ENCODE measurements around the gene CHN1. TPM values are rescaled to one million over a fixed set of nuclear protein-coding genes. Genes with fewer than 3 reads are reported as not detected.

Gene CHN1
- polyA plus RNA-seq, 1 of the 3 experiments (the other 2 are of a cell fraction), result 31.6 TPM

DNA sequence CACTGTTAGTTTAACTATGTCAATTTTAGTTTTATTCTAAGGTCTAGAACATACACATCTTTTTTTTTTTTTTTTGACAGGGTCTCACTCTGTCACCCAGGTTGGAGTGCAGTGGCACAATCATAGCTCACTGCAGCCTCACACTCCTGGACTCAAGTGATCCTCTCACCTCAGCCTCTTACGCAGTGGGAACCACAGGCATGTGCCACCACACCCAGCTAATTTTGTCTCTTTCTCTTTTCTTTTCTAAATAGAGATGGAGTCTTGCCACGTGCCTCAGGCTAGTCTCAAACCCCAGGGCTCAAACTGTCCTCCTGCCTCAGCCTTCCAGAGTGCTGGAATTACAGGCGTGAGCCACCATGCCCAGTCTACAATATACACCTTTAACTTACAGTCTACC, 171.4 kb downstream of the CHN1 start:
- H3K79me2 ChIP-seq (ENCODE audit: insufficient read depth), result 0 out of 2 replicates have a peak, but pooled peaks cover 17% of the 10 kb centered on the region
- no peak overlapping the region for H2AFZ ChIP-seq (ENCODE audit: low read depth)
- DNase-seq, result no peak
- H3K4me3 ChIP-seq (ENCODE audit: low read depth in 2 of 2, low read length in 1 of 2), result no peak overlapping the region
- TF ChIP-seq EZH2phosphoT487 (IDR thresholded peaks at IDR 0.05; ENCODE audit: borderline replicate concordance, low read depth) (no peak), SMC3 (IDR thresholded peaks at IDR 0.05; ENCODE audit: low read depth, low read length) (no peak), ZBTB33 (IDR thresholded peaks at IDR 0.05; ENCODE audit: borderline replicate concordance, low read depth) (no peak), TAF1 (IDR thresholded peaks at IDR 0.05; ENCODE audit: borderline replicate concordance, low read depth, low read length) (no peak), FOSL2 (IDR thresholded peaks at IDR 0.05; ENCODE audit: borderline replicate concordance, low read depth) (no peak), TEAD4 (IDR thresholded peaks at IDR 0.05; ENCODE audit: borderline replicate concordance, insufficient read depth) (no peak), RCOR1 (IDR thresholded peaks at IDR 0.05; ENCODE audit: low read length) (no peak), CHD2 (IDR thresholded peaks at IDR 0.05; ENCODE audit: low read length, partially characterized antibody) (no peak), EP300 (IDR thresholded peaks at IDR 0.05; ENCODE audit: borderline replicate concordance in 1 of 2, low read depth in 1 of 2, low read length in 1 of 2) (no peak), MEF2A (IDR thresholded peaks at IDR 0.05; ENCODE audit: borderline replicate concordance, low read depth) (no peak), USF2 (IDR thresholded peaks at IDR 0.05; ENCODE audit: borderline replicate concordance, low read depth, low read length) (no peak), RFX5 (IDR thresholded peaks at IDR 0.05; ENCODE audit: low read length) (no peak), IRF3 (IDR thresholded peaks at IDR 0.05; ENCODE audit: low read depth, low read length) (no peak)
- TF ChIP-seq, protein P1, sequence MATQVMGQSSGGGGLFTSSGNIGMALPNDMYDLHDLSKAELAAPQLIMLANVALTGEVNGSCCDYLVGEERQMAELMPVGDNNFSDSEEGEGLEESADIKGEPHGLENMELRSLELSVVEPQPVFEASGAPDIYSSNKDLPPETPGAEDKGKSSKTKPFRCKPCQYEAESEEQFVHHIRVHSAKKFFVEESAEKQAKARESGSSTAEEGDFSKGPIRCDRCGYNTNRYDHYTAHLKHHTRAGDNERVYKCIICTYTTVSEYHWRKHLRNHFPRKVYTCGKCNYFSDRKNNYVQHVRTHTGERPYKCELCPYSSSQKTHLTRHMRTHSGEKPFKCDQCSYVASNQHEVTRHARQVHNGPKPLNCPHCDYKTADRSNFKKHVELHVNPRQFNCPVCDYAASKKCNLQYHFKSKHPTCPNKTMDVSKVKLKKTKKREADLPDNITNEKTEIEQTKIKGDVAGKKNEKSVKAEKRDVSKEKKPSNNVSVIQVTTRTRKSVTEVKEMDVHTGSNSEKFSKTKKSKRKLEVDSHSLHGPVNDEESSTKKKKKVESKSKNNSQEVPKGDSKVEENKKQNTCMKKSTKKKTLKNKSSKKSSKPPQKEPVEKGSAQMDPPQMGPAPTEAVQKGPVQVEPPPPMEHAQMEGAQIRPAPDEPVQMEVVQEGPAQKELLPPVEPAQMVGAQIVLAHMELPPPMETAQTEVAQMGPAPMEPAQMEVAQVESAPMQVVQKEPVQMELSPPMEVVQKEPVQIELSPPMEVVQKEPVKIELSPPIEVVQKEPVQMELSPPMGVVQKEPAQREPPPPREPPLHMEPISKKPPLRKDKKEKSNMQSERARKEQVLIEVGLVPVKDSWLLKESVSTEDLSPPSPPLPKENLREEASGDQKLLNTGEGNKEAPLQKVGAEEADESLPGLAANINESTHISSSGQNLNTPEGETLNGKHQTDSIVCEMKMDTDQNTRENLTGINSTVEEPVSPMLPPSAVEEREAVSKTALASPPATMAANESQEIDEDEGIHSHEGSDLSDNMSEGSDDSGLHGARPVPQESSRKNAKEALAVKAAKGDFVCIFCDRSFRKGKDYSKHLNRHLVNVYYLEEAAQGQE (IDR thresholded peaks at IDR 0.05; ENCODE audit: low read depth, low read length), result no peak
- H3K36me3 ChIP-seq (replicated peaks in 1 of 2; ENCODE audit: control insufficient read depth in 1 of 2, insufficient read depth in 2 of 2, low read length in 1 of 2), result no peaks in the 10 kb centered on the region
- H3K9ac ChIP-seq, result no peak overlapping the region
- peaks cover 13% of the 10 kb centered on the region for H3F3A ChIP-seq (replicated peaks; ENCODE audit: insufficient read depth)
- ChIA-PET POLR2A (no interaction called here), CTCF (no interaction called here)
- H3K27ac ChIP-seq (ENCODE audit: low read depth in 2 of 2, low read length in 1 of 2), result no peak overlapping the region
- no peaks in the 10 kb centered on the region for H3K9me2 ChIP-seq
- H4K20me1 ChIP-seq (ENCODE audit: insufficient read depth), result no peaks in the 10 kb centered on the region
- no peaks in the 10 kb centered on the region for H3K9me3 ChIP-seq
- peaks cover 5 to 8% of the 10 kb centered on the region in 2 experiments; a peak in 3 of 4 replicates for H3K4me1 ChIP-seq (ENCODE audit: control insufficient read depth in 1 of 2, insufficient read depth in 2 of 2, low read depth in 1 of 2, low read length in 1 of 2)
- no peaks in the 10 kb centered on the region for H3K27me3 ChIP-seq (ENCODE audit: insufficient read depth)
- WGBS (ENCODE audit: low lambda C conversion rate), result 92% methylated on average over 3 of the region's 3 CpGs
- no peak overlapping the region for H3K4me2 ChIP-seq
